ENCODE measurements around the gene OR10H3. TPM values are rescaled to one million over a fixed set of nuclear protein-coding genes. Genes with fewer than 3 reads are reported as not detected.

OR10H3 gene
- total RNA-seq (2022; extraction: Qiagen RNA extraction) = not detected in 5 replicates

GRCh38 chr19:15737722-15738121 is at the start of gene OR10H3:
Gene OR10H3, plus strand, starts transcription at chr19:15737985. Its CDS starts 3,408 bp downstream, at chr19:15741393.

GRCh38 chr19:15727724-15728123 is 10.1 kb upstream of the OR10H3 start, which contains the start of gene OR10H2:
Gene OR10H2, plus strand, starts transcription at chr19:15728024. Its CDS starts 20 bp downstream, at chr19:15728044.

GRCh38 chr19:15787611-15788155 is 49.9 kb downstream of the OR10H3 start, which contains the start of gene OR10H5:
Gene OR10H5, plus strand, starts transcription at chr19:15787661. Its CDS starts 6,388 bp downstream, at chr19:15794049.

Other genes with a start within 250 kb of the OR10H3 start
- gene CYP4F22, start 229.5 kb upstream of the OR10H3 start, total RNA-seq (2022; extraction: Qiagen RNA extraction) = 0.13 to 0.44 TPM (median 0.27 TPM) in 5 replicates
- not detected in 5 replicates for gene CYP4F8, start 122.8 kb upstream of the OR10H3 start, total RNA-seq (2022; extraction: Qiagen RNA extraction)
- gene CYP4F3, start 97.1 kb upstream of the OR10H3 start, total RNA-seq (2022; extraction: Qiagen RNA extraction) = 2.3 to 4.7 TPM (median 3.9 TPM) in 5 replicates
- gene CYP4F12, start 64.9 kb upstream of the OR10H3 start, total RNA-seq (2022; extraction: Qiagen RNA extraction) = 1.6 to 2.8 TPM (median 2.1 TPM) in 5 replicates
- gene OR10H2, start 10.0 kb upstream of the OR10H3 start, total RNA-seq (2022; extraction: Qiagen RNA extraction) = not detected in 5 replicates
- gene OR10H5, start 49.7 kb downstream of the OR10H3 start, total RNA-seq (2022; extraction: Qiagen RNA extraction) = not detected in 5 replicates
- gene OR10H1, start 77.7 kb downstream of the OR10H3 start, total RNA-seq (2022; extraction: Qiagen RNA extraction) = not detected in 5 replicates
- 0.04 to 0.24 TPM (median 0.08 TPM) in 4 of 5 replicates, not detected in the other for gene CYP4F2, start 160.1 kb downstream of the OR10H3 start, total RNA-seq (2022; extraction: Qiagen RNA extraction)
- gene CYP4F11, start 196.5 kb downstream of the OR10H3 start, total RNA-seq (2022; extraction: Qiagen RNA extraction) = 4.4 to 6.4 TPM (median 5.2 TPM) in 5 replicates
- gene OR10H4, start 211.0 kb downstream of the OR10H3 start, total RNA-seq (2022; extraction: Qiagen RNA extraction) = not detected in 5 replicates

All from A549 treated with dexamethasone at 1 μM for 4 hours (cell line).